CD4-positive, alpha-beta T cell treated with Interleukin-6 for 4 hours (primary cell): Measurements from ENCODE around the gene PLBD2.
"Not testable (repeated sequence)": the region's sequence is repeated elsewhere in the genome, so short reads cannot be mapped to it uniquely, and the experiment has no call there.

ENCODE experiments used
- DNase-seq: peaks from one replicate; pipeline ENCODE4 v3.0.0-alpha.2; 2020; ENCODE audit warnings: mixed read lengths

The PLBD2 gene

GRCh38 chr12:113334786-113335539, 23.4 kb upstream of the PLBD2 start, which contains the start of gene SLC8B1:
SLC8B1 (minus strand) TSS chr12:113335109; CDS start chr12:113332878, 2,231 bp downstream.
- peak; percentile 82 for DNase-seq

- DNase-seq = no peak
Measured at GRCh38 chr12:113339540-113339939, 18.8 kb upstream of the PLBD2 start.

GRCh38 chr12:113340061-113340460, 18.3 kb upstream of the PLBD2 start:
- DNase-seq = no peak

- no peak for DNase-seq
Measured at GRCh38 chr12:113341535-113341934, 16.9 kb upstream of the PLBD2 start.

GRCh38 chr12:113345318-113345717, 13.1 kb upstream of the PLBD2 start:
- DNase-seq = no peak

GRCh38 chr12:113346353-113346752, 12.0 kb upstream of the PLBD2 start:
- no peak for DNase-seq

- no peak for DNase-seq
Measured at GRCh38 chr12:113347107-113347506, 11.3 kb upstream of the PLBD2 start.

GRCh38 chr12:113347892-113348291, 10.5 kb upstream of the PLBD2 start:
- DNase-seq = no peak

GRCh38 chr12:113348849-113349536, 9.4 kb upstream of the PLBD2 start:
- DNase-seq = no peak

- no peak for DNase-seq
Measured at GRCh38 chr12:113351089-113351488, 7.3 kb upstream of the PLBD2 start.

GRCh38 chr12:113354192-113354591, 4.2 kb upstream of the PLBD2 start:
- DNase-seq = not testable (repeated sequence)

- DNase-seq = peak; percentile 15
Measured at GRCh38 chr12:113359133-113359938, 949 bp downstream of the PLBD2 start.

GRCh38 chr12:113359939-113360748, 1.8 kb downstream of the PLBD2 start:
- no peak for DNase-seq

GRCh38 chr12:113361574-113362370, 3.4 kb downstream of the PLBD2 start:
- no peak for DNase-seq

GRCh38 chr12:113364698-113365097, 6.3 kb downstream of the PLBD2 start:
- DNase-seq = no peak

GRCh38 chr12:113365639-113366395, 7.4 kb downstream of the PLBD2 start:
- DNase-seq = no peak

GRCh38 chr12:113366827-113367226, 8.4 kb downstream of the PLBD2 start:
- no peak for DNase-seq

GRCh38 chr12:113368331-113368730, 9.9 kb downstream of the PLBD2 start:
- no peak for DNase-seq

GRCh38 chr12:113369391-113369985, 11.1 kb downstream of the PLBD2 start:
- DNase-seq = no peak

GRCh38 chr12:113370923-113371682, 12.7 kb downstream of the PLBD2 start:
- no peak for DNase-seq
